Activated naive CD8-positive, alpha-beta T cell treated with anti-CD3 and anti-CD28 coated beads for 36 hours (primary cell): ENCODE measurements around the gene WDR87. TPM values are rescaled to one million over a fixed set of nuclear protein-coding genes. Genes with fewer than 3 reads are reported as not detected.
"Not testable (repeated sequence)": the region's sequence is repeated elsewhere in the genome, so short reads cannot be mapped to it uniquely, and the experiment has no call there.

Source experiments
- DNase-seq: peaks from one replicate; pipeline ENCODE4 v3.0.0; 2021
- H3K27ac Mint-ChIP-seq: one replicate; pipeline ENCODE4 v1.8.0; 2022; ENCODE audit warnings: mild to moderate bottlenecking, moderate library complexity, mixed read lengths
- H3K27me3 Mint-ChIP-seq: one replicate; pipeline ENCODE4 v1.8.0; 2022; ENCODE audit warnings: mild to moderate bottlenecking, mixed read lengths
- H3K36me3 Mint-ChIP-seq: one replicate; pipeline ENCODE4 v1.8.0; 2021; ENCODE audit warnings: mild to moderate bottlenecking, mixed read lengths
- H3K4me1 Mint-ChIP-seq: one replicate; pipeline ENCODE4 v1.8.0; 2021; ENCODE audit warnings: mixed read lengths
- H3K4me3 Mint-ChIP-seq: one replicate; pipeline ENCODE4 v1.8.0; 2022; ENCODE audit warnings: mild to moderate bottlenecking, moderate library complexity, mixed read lengths
- H3K9me3 Mint-ChIP-seq: one replicate; pipeline ENCODE4 v1.8.0; 2022; ENCODE audit warnings: mixed read lengths
- total RNA-seq, 2 experiments: library from RNA; stranded (reverse); gene quantifications; one replicate each; pipeline ENCODE4 v1.2.3, GENCODE V29; 2021

The WDR87 gene
- total RNA-seq, 2 experiments from 2014 or later, result not detected

DNA sequence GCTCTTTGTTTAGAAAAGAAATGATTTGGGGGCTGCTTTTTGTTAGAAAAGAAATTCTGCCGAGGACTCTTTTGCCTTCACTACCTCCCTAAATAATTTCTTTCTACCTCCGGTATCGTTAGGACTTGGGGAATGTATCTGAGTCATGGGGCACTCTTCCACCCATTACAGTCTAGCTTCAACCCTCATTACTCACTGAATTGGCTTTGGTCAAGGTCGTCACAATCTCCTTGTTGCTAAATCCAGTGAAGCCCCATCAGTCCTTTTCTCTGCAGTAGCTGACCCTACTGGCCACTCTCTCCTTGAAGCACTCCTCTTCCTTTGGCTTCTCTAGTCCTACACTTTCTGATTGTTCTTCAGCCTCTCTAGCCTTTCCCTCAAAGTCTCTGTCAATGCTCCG, 34.0 kb downstream of the WDR87 start:
- no peak overlapping the region for H3K4me3 Mint-ChIP-seq
- no peak for DNase-seq
- no peaks in the 10 kb centered on the region for H3K36me3 Mint-ChIP-seq
- H3K9me3 Mint-ChIP-seq, result no peaks in the 10 kb centered on the region
- H3K4me1 Mint-ChIP-seq, result no peaks in the 10 kb centered on the region
- H3K27me3 Mint-ChIP-seq, result peaks cover 25% of the 10 kb centered on the region
- H3K27ac Mint-ChIP-seq, result no peak overlapping the region

DNA sequence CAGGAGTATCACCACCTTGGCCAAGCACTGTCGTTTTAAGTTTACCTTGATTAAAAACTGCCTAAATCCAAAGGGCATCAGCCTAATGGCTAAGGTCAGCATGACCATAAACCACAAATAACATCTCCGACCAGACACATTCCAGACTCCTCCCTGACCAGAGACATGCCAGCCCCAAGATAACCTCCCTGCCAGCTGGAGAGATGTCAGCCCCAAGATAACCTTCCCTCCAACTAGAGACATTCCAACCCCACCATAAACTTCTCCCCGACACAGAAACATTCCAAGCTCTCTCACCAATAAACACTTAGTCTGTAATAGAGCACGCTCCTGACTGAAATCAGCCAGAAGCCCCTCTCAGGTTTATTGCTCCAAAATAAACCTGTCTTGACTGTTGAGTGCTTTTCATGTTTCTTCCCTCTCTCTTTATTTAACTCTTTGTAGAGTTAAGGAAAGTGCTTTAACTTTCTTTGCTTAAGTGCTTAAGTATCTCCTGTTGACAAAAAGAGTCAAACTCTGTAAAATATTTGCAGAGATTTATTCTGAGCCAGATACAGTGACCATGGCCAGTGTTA, 36.5 kb downstream of the WDR87 start:
- Mint-ChIP-seq H3K4me3 (no peak overlapping the region), H3K4me1 (no peaks in the 10 kb centered on the region), H3K27me3 (peaks cover 30% of the 10 kb centered on the region), H3K27ac (no peak overlapping the region), H3K9me3 (no peaks in the 10 kb centered on the region), H3K36me3 (no peaks in the 10 kb centered on the region)
- DNase-seq, result no peak

DNA sequence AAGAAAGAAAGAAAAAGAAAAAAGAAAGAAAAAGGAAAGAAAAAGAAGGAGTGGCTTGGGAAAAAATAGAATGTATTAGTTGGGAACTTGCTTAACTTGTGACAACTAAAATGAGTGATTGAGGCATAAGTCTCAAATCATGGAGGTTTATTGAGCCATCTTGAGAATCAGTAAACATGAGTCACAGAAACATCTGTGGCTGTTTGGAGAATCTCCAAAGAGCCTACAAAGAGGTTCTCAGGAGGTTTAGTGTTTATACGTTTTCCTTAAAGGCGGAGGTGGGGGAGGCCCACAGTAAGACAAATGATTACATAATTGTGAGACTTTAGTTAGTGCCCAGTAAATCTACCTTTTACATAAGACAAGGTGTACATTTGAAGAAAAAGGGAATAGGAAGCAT, 38.6 kb downstream of the WDR87 start:
- no peak for DNase-seq
- H3K27me3 Mint-ChIP-seq, result peaks cover 30% of the 10 kb centered on the region
- no peaks in the 10 kb centered on the region for H3K36me3 Mint-ChIP-seq
- H3K27ac Mint-ChIP-seq, result no peak overlapping the region
- no peak overlapping the region for H3K4me3 Mint-ChIP-seq
- H3K4me1 Mint-ChIP-seq, result no peaks in the 10 kb centered on the region
- no peaks in the 10 kb centered on the region for H3K9me3 Mint-ChIP-seq

DNA sequence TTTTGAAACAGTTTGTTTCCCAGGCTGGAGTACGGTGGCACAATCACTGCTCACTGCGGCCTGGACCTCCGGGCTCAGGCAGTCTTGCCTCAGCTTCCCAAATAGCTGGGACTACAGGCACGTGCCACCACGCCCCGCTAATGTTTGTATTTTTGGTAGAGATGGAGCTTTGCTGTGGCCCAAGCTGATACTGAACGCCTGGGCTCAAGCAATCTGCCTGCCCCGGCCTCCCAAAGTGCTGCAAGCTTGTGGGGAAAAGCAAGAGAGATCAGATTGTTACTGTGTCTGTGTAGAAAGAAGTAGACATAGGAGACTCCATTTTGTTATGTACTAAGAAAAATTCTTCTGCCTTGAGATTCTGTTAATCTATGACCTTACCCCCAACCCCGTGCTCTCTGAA, 40.5 kb downstream of the WDR87 start:
- H3K27me3 Mint-ChIP-seq, result peaks cover 24% of the 10 kb centered on the region
- H3K27ac Mint-ChIP-seq, H3K4me1 Mint-ChIP-seq, DNase-seq, H3K9me3 Mint-ChIP-seq, H3K36me3 Mint-ChIP-seq, H3K4me3 Mint-ChIP-seq: not testable (repeated sequence)

DNA sequence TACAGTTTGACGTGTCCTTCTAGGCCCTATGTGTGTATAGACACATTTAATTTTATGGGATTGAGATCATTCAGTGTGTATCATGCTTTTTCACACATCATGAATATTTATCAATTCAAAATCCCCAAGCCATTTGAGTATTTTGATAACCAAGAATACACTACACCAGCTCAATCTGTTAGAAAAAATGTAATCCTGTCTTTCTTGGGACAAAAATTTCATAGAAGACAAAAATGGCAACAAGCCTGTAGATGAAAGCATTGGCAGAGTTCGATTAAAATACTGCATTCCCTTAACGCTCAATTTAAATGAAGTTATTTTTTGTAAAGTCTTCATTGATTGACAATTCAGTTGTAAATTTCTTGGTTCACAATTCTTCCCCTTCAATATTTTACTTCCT, 41.9 kb downstream of the WDR87 start:
- Mint-ChIP-seq H3K27ac (no peak overlapping the region), H3K4me1 (no peaks in the 10 kb centered on the region), H3K36me3 (no peaks in the 10 kb centered on the region)

DNA sequence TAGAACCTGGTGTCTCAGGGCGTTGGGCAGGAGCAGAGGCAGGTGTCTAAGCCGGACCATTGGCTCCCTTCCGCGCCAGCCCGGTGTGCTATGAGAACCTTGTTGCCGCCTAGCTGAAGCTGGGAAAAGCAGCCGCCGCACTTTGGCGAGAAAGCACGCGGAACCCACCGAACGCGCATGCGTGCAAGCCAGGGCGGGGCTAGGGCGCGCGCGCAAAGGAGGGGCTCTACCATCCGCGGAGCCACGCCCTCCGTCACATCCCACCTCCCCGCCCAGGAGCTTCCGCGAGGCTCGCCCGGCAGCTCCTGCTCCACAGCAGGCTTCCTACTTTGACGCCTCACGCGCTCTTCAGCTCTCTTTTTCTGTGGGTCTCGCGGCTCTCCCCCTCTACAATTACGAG, 51.3 kb downstream of the WDR87 start:
- no peak overlapping the region for H3K27ac Mint-ChIP-seq

More for the DNA sequence above, 41.9 kb downstream of the WDR87 start:
- H3K27me3 Mint-ChIP-seq, result peaks cover 16% of the 10 kb centered on the region
- H3K9me3 Mint-ChIP-seq, result no peaks in the 10 kb centered on the region
- no peak overlapping the region for H3K4me3 Mint-ChIP-seq
- DNase-seq, result no peak

DNA sequence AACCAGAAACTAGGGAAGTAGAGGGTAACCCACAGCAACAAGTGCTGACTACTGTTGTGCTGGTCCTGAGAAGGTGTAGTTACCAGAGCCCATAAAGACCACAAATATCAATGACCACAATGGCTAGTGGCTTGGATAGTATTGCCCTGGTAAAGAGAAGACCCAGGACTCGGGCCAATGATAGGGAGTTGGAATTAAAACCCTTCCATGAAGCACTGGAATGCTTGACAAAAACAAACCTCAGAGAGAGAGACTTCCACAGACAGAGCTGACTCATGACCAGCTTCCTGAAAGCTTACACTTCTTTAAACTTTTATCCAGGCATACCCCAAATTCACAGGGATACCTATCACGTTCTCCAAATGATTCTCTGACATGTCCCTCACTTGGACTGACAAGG, 60.5 kb downstream of the WDR87 start:
- H3K36me3 Mint-ChIP-seq, result no peaks in the 10 kb centered on the region
- peaks cover 11% of the 10 kb centered on the region for H3K27me3 Mint-ChIP-seq
- DNase-seq, result no peak
- H3K9me3 Mint-ChIP-seq, result peaks cover 4% of the 10 kb centered on the region
- no peak overlapping the region for H3K4me3 Mint-ChIP-seq
- H3K27ac Mint-ChIP-seq, result no peak overlapping the region
- no peaks in the 10 kb centered on the region for H3K4me1 Mint-ChIP-seq

More for the DNA sequence above, 51.3 kb downstream of the WDR87 start:
- Mint-ChIP-seq H3K4me3 (peak overlapping the region; percentile 42), H3K27me3 (peaks cover 31% of the 10 kb centered on the region), H3K9me3 (peaks cover 6% of the 10 kb centered on the region), H3K4me1 (no peaks in the 10 kb centered on the region), H3K36me3 (peaks cover 2% of the 10 kb centered on the region)
- peak; percentile 48 for DNase-seq

Other genes starting within 250 kb of the WDR87 start
- gene ZNF607, start 186.8 kb downstream of the WDR87 start, total RNA-seq, result 1 to 10 TPM; 4.7 to 6.5 TPM
- 1 to 10 TPM; 7.3 to 7.8 TPM for gene ZNF573, start 127.0 kb downstream of the WDR87 start, total RNA-seq
- 1 to 10 TPM; 9.1 to 9.7 TPM for gene SIPA1L3, start 614 bp upstream of the WDR87 start, total RNA-seq